ENCODE data around the gene CFAP97. TPM values are rescaled to one million over a fixed set of nuclear protein-coding genes. Genes with fewer than 3 reads are reported as not detected.

Gene CFAP97
- total RNA-seq, 1 donor from 2014 or later = 54.0 TPM

DNA sequence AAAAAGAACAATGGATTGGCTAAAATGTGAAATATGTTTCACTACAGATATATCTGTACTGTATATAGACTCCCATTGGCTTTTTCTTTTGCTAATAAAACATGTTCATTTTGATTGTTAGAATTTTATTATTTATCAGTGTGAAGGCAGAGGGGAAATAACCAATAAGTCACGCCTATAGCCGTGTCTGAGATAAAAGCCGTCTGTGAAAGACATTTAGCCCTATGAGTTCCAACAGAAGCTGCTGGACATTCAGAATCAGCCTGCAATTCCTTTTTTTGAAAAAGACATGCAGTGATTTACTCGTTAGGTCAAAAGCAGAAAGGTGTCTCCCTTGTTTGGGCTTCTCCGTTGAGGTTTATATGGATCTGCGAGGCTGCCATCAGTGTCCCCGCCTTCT lies 84.9 kb downstream of the CFAP97 start:
- H3K4me3 Mint-ChIP-seq (ENCODE audit: unreplicated experiment) = no peak overlapping the region
- H3K36me3 Mint-ChIP-seq (ENCODE audit: unreplicated experiment) = no peaks in the 10 kb centered on the region
- H3K27me3 Mint-ChIP-seq (ENCODE audit: unreplicated experiment) = peaks cover 15% of the 10 kb centered on the region
- H3K27ac Mint-ChIP-seq (ENCODE audit: unreplicated experiment) = no peak overlapping the region
- H3K4me1 Mint-ChIP-seq (ENCODE audit: unreplicated experiment) = peaks cover 10% of the 10 kb centered on the region
- DNase-seq (ENCODE audit: extremely low spot score, unreplicated experiment) = no peak
- TF ChIP-seq, protein P1, sequence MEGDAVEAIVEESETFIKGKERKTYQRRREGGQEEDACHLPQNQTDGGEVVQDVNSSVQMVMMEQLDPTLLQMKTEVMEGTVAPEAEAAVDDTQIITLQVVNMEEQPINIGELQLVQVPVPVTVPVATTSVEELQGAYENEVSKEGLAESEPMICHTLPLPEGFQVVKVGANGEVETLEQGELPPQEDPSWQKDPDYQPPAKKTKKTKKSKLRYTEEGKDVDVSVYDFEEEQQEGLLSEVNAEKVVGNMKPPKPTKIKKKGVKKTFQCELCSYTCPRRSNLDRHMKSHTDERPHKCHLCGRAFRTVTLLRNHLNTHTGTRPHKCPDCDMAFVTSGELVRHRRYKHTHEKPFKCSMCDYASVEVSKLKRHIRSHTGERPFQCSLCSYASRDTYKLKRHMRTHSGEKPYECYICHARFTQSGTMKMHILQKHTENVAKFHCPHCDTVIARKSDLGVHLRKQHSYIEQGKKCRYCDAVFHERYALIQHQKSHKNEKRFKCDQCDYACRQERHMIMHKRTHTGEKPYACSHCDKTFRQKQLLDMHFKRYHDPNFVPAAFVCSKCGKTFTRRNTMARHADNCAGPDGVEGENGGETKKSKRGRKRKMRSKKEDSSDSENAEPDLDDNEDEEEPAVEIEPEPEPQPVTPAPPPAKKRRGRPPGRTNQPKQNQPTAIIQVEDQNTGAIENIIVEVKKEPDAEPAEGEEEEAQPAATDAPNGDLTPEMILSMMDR (IDR thresholded peaks at IDR 0.05) = no peak
- no peaks in the 10 kb centered on the region for H3K9me3 Mint-ChIP-seq (ENCODE audit: unreplicated experiment)

DNA sequence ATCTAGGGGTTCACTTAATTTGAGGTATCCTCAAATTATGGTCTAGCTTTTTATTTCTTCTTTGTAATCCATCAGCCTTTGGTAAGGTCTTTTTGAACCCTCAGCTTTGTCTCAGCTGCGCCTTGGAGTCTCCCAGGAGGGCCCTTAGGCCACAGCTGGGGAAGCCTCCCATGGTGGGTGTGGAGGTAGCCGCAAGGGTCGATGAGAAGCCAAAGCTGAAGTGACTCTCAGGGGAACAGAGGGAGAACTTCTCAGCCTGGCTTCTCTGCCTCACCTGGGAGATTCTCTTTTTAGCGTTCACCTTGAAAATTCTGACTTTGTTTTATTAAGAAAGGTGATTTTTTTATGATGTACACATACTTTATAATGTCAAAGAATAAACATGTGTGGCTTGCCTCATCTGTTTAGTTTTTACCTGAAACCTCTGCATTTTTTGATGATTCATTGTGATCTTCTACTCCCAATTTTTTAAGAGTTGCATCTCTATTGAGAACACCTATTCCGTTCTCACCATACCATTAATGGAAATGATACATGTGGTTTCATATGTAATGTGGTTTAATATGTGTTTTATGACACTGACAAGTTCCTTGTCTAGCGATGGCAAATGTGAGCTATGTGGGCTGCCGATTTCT lies 86.4 kb downstream of the CFAP97 start:
- H3K36me3 Mint-ChIP-seq (ENCODE audit: unreplicated experiment) = no peaks in the 10 kb centered on the region
- peaks cover 2% of the 10 kb centered on the region for H3K27me3 Mint-ChIP-seq (ENCODE audit: unreplicated experiment)
- no peak overlapping the region for H3K27ac Mint-ChIP-seq (ENCODE audit: unreplicated experiment)
- H3K4me1 Mint-ChIP-seq (ENCODE audit: unreplicated experiment) = peaks cover 20% of the 10 kb centered on the region
- no peak for DNase-seq (ENCODE audit: extremely low spot score, unreplicated experiment)
- H3K4me3 Mint-ChIP-seq (ENCODE audit: unreplicated experiment) = no peak overlapping the region
- TF ChIP-seq, protein P1 (IDR thresholded peaks at IDR 0.05) = no peak
- H3K9me3 Mint-ChIP-seq (ENCODE audit: unreplicated experiment) = no peaks in the 10 kb centered on the region

DNA sequence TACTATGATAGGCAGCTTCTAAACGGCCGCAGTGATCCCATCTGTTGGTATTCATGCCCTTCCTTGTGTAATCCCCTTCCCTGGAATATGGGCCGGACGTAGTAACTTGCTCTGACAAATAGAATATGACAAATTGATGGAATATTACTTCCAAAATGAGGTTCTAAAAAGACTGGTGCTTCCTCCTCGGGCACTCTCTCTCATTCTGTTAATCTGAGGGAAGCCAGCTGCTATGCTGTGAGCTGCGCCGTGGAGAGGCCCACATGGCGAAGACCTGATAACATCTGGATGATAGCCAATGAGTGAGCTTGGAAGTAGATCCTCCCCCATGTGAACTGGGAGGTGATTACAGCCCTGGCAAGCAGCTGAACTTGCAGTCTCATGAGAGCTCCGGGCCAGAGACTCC lies 88.0 kb downstream of the CFAP97 start:
- H3K4me3 Mint-ChIP-seq (ENCODE audit: unreplicated experiment) = no peak overlapping the region
- H3K9me3 Mint-ChIP-seq (ENCODE audit: unreplicated experiment) = no peaks in the 10 kb centered on the region
- peaks cover 25% of the 10 kb centered on the region for H3K4me1 Mint-ChIP-seq (ENCODE audit: unreplicated experiment)
- no peak for DNase-seq (ENCODE audit: extremely low spot score, unreplicated experiment)
- TF ChIP-seq, protein P1 (IDR thresholded peaks at IDR 0.05) = no peak
- no peaks in the 10 kb centered on the region for H3K36me3 Mint-ChIP-seq (ENCODE audit: unreplicated experiment)
- no peak overlapping the region for H3K27ac Mint-ChIP-seq (ENCODE audit: unreplicated experiment)
- no peaks in the 10 kb centered on the region for H3K27me3 Mint-ChIP-seq (ENCODE audit: unreplicated experiment)

DNA sequence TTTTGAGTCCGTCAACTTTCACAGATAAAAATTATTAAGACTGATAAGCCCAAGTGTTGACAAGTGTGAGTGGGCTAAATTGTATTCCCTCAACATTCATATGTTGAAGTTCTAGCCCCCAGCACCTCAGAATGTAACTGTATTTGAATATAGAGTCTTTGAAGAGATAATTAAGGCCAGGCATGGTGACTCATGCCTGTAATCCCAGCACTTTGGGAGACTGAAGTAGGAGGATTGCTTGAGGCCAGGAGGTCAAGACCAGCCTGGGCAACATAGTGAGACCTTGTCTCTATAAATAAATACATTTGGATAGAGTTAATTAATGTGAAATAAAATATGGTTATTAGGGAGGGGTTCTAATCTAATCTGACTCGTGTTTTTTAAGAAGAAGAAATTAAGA lies 90.5 kb downstream of the CFAP97 start:
- Mint-ChIP-seq H3K36me3 (ENCODE audit: unreplicated experiment) (no peaks in the 10 kb centered on the region), H3K27me3 (ENCODE audit: unreplicated experiment) (peaks cover 6% of the 10 kb centered on the region), H3K4me1 (ENCODE audit: unreplicated experiment) (peaks cover 23% of the 10 kb centered on the region), H3K27ac (ENCODE audit: unreplicated experiment) (no peak overlapping the region), H3K4me3 (ENCODE audit: unreplicated experiment) (no peak overlapping the region), H3K9me3 (ENCODE audit: unreplicated experiment) (no peaks in the 10 kb centered on the region)
- TF ChIP-seq, protein P1 (IDR thresholded peaks at IDR 0.05) = no peak
- no peak for DNase-seq (ENCODE audit: extremely low spot score, unreplicated experiment)

DNA sequence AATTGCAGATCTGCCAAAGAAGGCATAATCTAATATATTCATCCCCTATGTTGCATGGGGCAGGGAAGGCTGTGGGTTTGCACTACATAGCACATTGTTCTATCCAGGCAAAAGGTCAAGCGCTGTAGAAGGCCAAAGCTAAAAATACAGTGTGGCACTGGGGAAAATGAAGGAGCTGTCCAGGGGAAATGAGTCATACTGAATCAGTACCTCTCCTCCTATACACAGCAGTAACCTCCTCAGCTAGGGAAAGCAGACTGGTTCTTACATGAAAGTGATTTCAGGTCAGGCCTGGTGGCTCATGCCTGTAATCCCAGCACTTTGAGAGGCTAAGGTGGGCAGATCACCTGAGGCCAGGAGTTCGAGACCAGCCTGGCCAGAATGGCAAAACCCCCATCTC lies 91.7 kb downstream of the CFAP97 start:
- H3K27me3 Mint-ChIP-seq (ENCODE audit: unreplicated experiment) = peaks cover 11% of the 10 kb centered on the region
- peak overlapping the region; percentile 77 for H3K27ac Mint-ChIP-seq (ENCODE audit: unreplicated experiment)
- H3K9me3 Mint-ChIP-seq (ENCODE audit: unreplicated experiment) = no peaks in the 10 kb centered on the region
- H3K4me1 Mint-ChIP-seq (ENCODE audit: unreplicated experiment) = peaks cover 23% of the 10 kb centered on the region
- TF ChIP-seq, protein P1 (IDR thresholded peaks at IDR 0.05) = no peak
- DNase-seq (ENCODE audit: extremely low spot score, unreplicated experiment) = no peak
- no peak overlapping the region for H3K4me3 Mint-ChIP-seq (ENCODE audit: unreplicated experiment)
- H3K36me3 Mint-ChIP-seq (ENCODE audit: unreplicated experiment) = no peaks in the 10 kb centered on the region

Data from osteocyte (in vitro differentiated cells).